ENCODE results near the gene POLN. TPM values are rescaled to one million over a fixed set of nuclear protein-coding genes. Genes with fewer than 3 reads are reported as not detected.

The POLN gene
- total and polyA plus RNA-seq, 2 experiments from 2014 or later, result 1.8 to 4.0 TPM

DNA sequence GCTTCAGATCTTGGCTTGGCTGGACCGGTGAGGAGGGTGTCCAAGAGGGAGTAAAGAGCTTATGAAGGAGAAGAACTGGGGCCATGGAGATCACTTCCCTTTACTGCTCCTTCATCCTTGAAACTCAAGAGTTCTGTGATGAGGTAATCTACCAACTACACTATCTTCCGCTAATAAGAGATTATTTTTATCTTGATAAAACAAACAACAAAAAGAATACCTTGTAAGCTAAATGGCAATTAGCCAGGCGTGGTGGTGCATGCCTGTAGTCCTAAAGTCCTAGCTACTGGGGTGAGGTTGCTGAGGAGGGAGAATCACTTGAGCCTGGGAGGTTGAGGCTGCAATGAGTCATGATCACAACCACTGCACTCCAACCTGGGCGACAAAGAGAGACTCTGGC, 47.4 kb downstream of the POLN start (continued):
- no peak for TF ChIP-seq CTCF (conservative IDR thresholded peaks at IDR 0.05; ENCODE audit: low read depth in 2 of 2)
- TF ChIP-seq EZH2phosphoT487 (IDR thresholded peaks at IDR 0.05; ENCODE audit: unreplicated experiment), result no peak
- TF ChIP-seq, protein P1, sequence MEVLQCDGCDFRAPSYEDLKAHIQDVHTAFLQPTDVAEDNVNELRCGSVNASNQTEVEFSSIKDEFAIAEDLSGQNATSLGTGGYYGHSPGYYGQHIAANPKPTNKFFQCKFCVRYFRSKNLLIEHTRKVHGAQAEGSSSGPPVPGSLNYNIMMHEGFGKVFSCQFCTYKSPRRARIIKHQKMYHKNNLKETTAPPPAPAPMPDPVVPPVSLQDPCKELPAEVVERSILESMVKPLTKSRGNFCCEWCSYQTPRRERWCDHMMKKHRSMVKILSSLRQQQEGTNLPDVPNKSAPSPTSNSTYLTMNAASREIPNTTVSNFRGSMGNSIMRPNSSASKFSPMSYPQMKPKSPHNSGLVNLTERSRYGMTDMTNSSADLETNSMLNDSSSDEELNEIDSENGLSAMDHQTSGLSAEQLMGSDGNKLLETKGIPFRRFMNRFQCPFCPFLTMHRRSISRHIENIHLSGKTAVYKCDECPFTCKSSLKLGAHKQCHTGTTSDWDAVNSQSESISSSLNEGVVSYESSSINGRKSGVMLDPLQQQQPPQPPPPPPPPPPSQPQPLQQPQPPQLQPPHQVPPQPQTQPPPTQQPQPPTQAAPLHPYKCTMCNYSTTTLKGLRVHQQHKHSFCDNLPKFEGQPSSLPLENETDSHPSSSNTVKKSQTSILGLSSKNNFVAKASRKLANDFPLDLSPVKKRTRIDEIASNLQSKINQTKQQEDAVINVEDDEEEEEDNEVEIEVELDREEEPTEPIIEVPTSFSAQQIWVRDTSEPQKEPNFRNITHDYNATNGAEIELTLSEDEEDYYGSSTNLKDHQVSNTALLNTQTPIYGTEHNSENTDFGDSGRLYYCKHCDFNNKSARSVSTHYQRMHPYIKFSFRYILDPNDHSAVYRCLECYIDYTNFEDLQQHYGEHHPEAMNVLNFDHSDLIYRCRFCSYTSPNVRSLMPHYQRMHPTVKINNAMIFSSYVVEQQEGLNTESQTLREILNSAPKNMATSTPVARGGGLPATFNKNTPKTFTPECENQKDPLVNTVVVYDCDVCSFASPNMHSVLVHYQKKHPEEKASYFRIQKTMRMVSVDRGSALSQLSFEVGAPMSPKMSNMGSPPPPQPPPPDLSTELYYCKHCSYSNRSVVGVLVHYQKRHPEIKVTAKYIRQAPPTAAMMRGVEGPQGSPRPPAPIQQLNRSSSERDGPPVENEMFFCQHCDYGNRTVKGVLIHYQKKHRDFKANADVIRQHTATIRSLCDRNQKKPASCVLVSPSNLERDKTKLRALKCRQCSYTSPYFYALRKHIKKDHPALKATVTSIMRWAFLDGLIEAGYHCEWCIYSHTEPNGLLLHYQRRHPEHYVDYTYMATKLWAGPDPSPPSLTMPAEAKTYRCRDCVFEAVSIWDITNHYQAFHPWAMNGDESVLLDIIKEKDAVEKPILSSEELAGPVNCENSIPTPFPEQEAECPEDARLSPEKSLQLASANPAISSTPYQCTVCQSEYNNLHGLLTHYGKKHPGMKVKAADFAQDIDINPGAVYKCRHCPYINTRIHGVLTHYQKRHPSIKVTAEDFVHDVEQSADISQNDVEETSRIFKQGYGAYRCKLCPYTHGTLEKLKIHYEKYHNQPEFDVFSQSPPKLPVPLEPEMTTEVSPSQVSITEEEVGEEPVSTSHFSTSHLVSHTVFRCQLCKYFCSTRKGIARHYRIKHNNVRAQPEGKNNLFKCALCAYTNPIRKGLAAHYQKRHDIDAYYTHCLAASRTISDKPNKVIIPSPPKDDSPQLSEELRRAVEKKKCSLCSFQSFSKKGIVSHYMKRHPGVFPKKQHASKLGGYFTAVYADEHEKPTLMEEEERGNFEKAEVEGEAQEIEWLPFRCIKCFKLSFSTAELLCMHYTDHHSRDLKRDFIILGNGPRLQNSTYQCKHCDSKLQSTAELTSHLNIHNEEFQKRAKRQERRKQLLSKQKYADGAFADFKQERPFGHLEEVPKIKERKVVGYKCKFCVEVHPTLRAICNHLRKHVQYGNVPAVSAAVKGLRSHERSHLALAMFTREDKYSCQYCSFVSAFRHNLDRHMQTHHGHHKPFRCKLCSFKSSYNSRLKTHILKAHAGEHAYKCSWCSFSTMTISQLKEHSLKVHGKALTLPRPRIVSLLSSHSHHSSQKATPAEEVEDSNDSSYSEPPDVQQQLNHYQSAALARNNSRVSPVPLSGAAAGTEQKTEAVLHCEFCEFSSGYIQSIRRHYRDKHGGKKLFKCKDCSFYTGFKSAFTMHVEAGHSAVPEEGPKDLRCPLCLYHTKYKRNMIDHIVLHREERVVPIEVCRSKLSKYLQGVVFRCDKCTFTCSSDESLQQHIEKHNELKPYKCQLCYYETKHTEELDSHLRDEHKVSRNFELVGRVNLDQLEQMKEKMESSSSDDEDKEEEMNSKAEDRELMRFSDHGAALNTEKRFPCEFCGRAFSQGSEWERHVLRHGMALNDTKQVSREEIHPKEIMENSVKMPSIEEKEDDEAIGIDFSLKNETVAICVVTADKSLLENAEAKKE (CRISPR knock-in tag; IDR thresholded peaks at IDR 0.05), result no peak

GRCh38 chr4:2193326-2193725, 48.6 kb downstream of the POLN start:
- Mint-ChIP-seq H3K27ac (no peak overlapping the region), H3K36me3 (ENCODE audit: low read depth) (no peaks in the 10 kb centered on the region), H3K9me3 (no peaks in the 10 kb centered on the region; the same call in 2 of the 3 replicates), H3K4me1 (peaks cover under 1% of the 10 kb centered on the region; the same call in 1 of the 3 replicates), H3K4me3 (no peak overlapping the region), H3K27me3 (ENCODE audit: insufficient read depth, low read depth, poor library complexity) (no peaks in the 10 kb centered on the region)
- Histone ChIP-seq H3K4me1 (ENCODE audit: insufficient read depth) (peaks cover 3% of the 10 kb centered on the region; the same call in 1 of the 2 replicates), H3F3A (replicated peaks; ENCODE audit: low read depth) (no peaks in the 10 kb centered on the region), H3K36me3 (ENCODE audit: insufficient read depth) (no peaks in the 10 kb centered on the region), H3K27me3 (ENCODE audit: insufficient read depth) (no peaks in the 10 kb centered on the region), H3K9me2 (ENCODE audit: insufficient read depth) (no peaks in the 10 kb centered on the region), H3K79me2 (replicated peaks; ENCODE audit: insufficient read depth) (no peaks in the 10 kb centered on the region), H3K4me2 (no peak overlapping the region), H3K4me3 (no peak overlapping the region), H3K27ac (ENCODE audit: low read depth) (no peak overlapping the region), H2AFZ (no peak overlapping the region), H4K20me1 (replicated peaks; ENCODE audit: insufficient read depth) (no peaks in the 10 kb centered on the region)
- ATAC-seq (no peak), DNase-seq (ENCODE audit: low spot score) (no peak)
- TF ChIP-seq POLR2AphosphoS5 (IDR thresholded peaks at IDR 0.05; ENCODE audit: low read depth), result no peak
- no peak for TF ChIP-seq STAT1 (IDR thresholded peaks at IDR 0.05; ENCODE audit: unreplicated experiment)
- no peak for TF ChIP-seq NANOG (IDR thresholded peaks at IDR 0.05; ENCODE audit: borderline replicate concordance)
- no peak for TF ChIP-seq JUNB (IDR thresholded peaks at IDR 0.05; ENCODE audit: unreplicated experiment)
- TF ChIP-seq CREB1 (CRISPR knock-in tag; IDR thresholded peaks at IDR 0.05; ENCODE audit: low read depth), result no peak
- TF ChIP-seq, protein P2, sequence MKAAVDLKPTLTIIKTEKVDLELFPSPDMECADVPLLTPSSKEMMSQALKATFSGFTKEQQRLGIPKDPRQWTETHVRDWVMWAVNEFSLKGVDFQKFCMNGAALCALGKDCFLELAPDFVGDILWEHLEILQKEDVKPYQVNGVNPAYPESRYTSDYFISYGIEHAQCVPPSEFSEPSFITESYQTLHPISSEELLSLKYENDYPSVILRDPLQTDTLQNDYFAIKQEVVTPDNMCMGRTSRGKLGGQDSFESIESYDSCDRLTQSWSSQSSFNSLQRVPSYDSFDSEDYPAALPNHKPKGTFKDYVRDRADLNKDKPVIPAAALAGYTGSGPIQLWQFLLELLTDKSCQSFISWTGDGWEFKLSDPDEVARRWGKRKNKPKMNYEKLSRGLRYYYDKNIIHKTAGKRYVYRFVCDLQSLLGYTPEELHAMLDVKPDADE (IDR thresholded peaks at IDR 0.05), result no peak
- TF ChIP-seq ZNF114 (CRISPR knock-in tag; IDR thresholded peaks at IDR 0.05), result no peak
- no peak for TF ChIP-seq ZNF331 (CRISPR knock-in tag; IDR thresholded peaks at IDR 0.05; ENCODE audit: low read depth)
